Effector CD4-positive, alpha-beta T cell (primary cell): ENCODE measurements around the gene OGFOD3.

Experiments used
- DNase-seq: peaks from one replicate; pipeline ENCODE4 v3.0.0-alpha.2; 2020

The OGFOD3 gene

GRCh38 chr17:82446124-82446523 lies 27.7 kb upstream of the OGFOD3 start:
- DNase-seq = no peak

GRCh38 chr17:82445542-82445941 lies 27.2 kb upstream of the OGFOD3 start:
- no peak for DNase-seq

GRCh38 chr17:82444941-82445521 lies 26.6 kb upstream of the OGFOD3 start:
- no peak for DNase-seq

- no peak for DNase-seq
These were observed 26.0 kb upstream of the OGFOD3 start for GRCh38 chr17:82444284-82444893.

GRCh38 chr17:82443465-82444283 lies 25.3 kb upstream of the OGFOD3 start:
- no peak for DNase-seq

- DNase-seq = no peak
These were observed 24.5 kb upstream of the OGFOD3 start for GRCh38 chr17:82442643-82443464.

GRCh38 chr17:82441691-82442487 lies 23.5 kb upstream of the OGFOD3 start:
- DNase-seq = no peak

- DNase-seq = no peak
These were observed 22.7 kb upstream of the OGFOD3 start for GRCh38 chr17:82440991-82441627.

GRCh38 chr17:82440469-82440981 lies 22.1 kb upstream of the OGFOD3 start:
- no peak for DNase-seq

GRCh38 chr17:82439829-82440365 lies 21.5 kb upstream of the OGFOD3 start:
- no peak for DNase-seq

GRCh38 chr17:82439194-82439828 lies 20.9 kb upstream of the OGFOD3 start:
- DNase-seq = no peak

- no peak for DNase-seq
These were observed 20.2 kb upstream of the OGFOD3 start for GRCh38 chr17:82438401-82439193.

- DNase-seq = no peak
These were observed 18.9 kb upstream of the OGFOD3 start for GRCh38 chr17:82437325-82437668.

GRCh38 chr17:82436601-82437324 lies 18.4 kb upstream of the OGFOD3 start:
- DNase-seq = no peak

- no peak for DNase-seq
These were observed 17.5 kb upstream of the OGFOD3 start for GRCh38 chr17:82435601-82436583.

- no peak for DNase-seq
These were observed 16.7 kb upstream of the OGFOD3 start for GRCh38 chr17:82435103-82435502.

- no peak for DNase-seq
These were observed 15.8 kb upstream of the OGFOD3 start for GRCh38 chr17:82434216-82434565.

GRCh38 chr17:82433560-82434215 lies 15.3 kb upstream of the OGFOD3 start:
- DNase-seq = no peak
